Nephron progenitor cell (in vitro differentiated cells): Measurements from ENCODE around the gene NSUN4.

ENCODE experiments used
- DNase-seq: peaks from one replicate; pipeline ENCODE4 v3.0.0; 2021
- H3K27ac Mint-ChIP-seq: 2 replicates; pipeline ENCODE4 v1.8.0; 2021; ENCODE audit warnings: mild to moderate bottlenecking, moderate library complexity, mixed read lengths
- H3K27me3 Mint-ChIP-seq: 2 replicates; pipeline ENCODE4 v1.8.0; 2021; ENCODE audit warnings: mild to moderate bottlenecking, low read depth, mixed read lengths; ENCODE audit not compliant: poor library complexity
- H3K36me3 Mint-ChIP-seq: 2 replicates; pipeline ENCODE4 v1.8.0; 2021; ENCODE audit warnings: low read depth, mixed read lengths
- H3K4me1 Mint-ChIP-seq: 2 replicates; pipeline ENCODE4 v1.8.0; 2021; ENCODE audit warnings: mixed read lengths
- H3K4me3 Mint-ChIP-seq: 2 replicates; pipeline ENCODE4 v1.8.0; 2021; ENCODE audit warnings: mild to moderate bottlenecking, moderate library complexity, mixed read lengths
- H3K9me3 Mint-ChIP-seq: 2 replicates; pipeline ENCODE4 v1.8.0; 2021; ENCODE audit warnings: mild to moderate bottlenecking, moderate library complexity, mixed read lengths
- TF ChIP-seq, protein P1 (sequence below): fragments of 200-600 bp; sonication (generic); IDR thresholded peaks from 2 replicates; pipeline ENCODE4 v1.5.0; 2021; ENCODE audit warnings: antibody characterized with exemption

NSUN4 gene

GRCh38 chr1:46403916-46404315, 63.3 kb downstream of the NSUN4 start:
- Mint-ChIP-seq H3K4me1 (peaks cover 33% of the 10 kb centered on the region), H3K9me3 (no peaks in the 10 kb centered on the region), H3K4me3 (no peak overlapping the region), H3K27ac (no peak overlapping the region), H3K36me3 (no peaks in the 10 kb centered on the region), H3K27me3 (peaks cover 30% of the 10 kb centered on the region)
- DNase-seq: no peak
- TF ChIP-seq, protein P1, sequence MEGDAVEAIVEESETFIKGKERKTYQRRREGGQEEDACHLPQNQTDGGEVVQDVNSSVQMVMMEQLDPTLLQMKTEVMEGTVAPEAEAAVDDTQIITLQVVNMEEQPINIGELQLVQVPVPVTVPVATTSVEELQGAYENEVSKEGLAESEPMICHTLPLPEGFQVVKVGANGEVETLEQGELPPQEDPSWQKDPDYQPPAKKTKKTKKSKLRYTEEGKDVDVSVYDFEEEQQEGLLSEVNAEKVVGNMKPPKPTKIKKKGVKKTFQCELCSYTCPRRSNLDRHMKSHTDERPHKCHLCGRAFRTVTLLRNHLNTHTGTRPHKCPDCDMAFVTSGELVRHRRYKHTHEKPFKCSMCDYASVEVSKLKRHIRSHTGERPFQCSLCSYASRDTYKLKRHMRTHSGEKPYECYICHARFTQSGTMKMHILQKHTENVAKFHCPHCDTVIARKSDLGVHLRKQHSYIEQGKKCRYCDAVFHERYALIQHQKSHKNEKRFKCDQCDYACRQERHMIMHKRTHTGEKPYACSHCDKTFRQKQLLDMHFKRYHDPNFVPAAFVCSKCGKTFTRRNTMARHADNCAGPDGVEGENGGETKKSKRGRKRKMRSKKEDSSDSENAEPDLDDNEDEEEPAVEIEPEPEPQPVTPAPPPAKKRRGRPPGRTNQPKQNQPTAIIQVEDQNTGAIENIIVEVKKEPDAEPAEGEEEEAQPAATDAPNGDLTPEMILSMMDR: no peak

- H3K4me1 Mint-ChIP-seq: peaks cover 27% of the 10 kb centered on the region
- DNase-seq: no peak
- H3K27me3 Mint-ChIP-seq: peaks cover 27% of the 10 kb centered on the region
- H3K9me3 Mint-ChIP-seq: no peaks in the 10 kb centered on the region
- TF ChIP-seq, protein P1: no peak
- H3K27ac Mint-ChIP-seq: no peak overlapping the region
- no peak overlapping the region for H3K4me3 Mint-ChIP-seq
- no peaks in the 10 kb centered on the region for H3K36me3 Mint-ChIP-seq
Measured at GRCh38 chr1:46404482-46405196, 64.0 kb downstream of the NSUN4 start.

- peaks cover 22% of the 10 kb centered on the region for H3K27me3 Mint-ChIP-seq
- H3K4me3 Mint-ChIP-seq: no peak overlapping the region
- no peak for DNase-seq
- H3K4me1 Mint-ChIP-seq: peaks cover 24% of the 10 kb centered on the region
- no peak overlapping the region for H3K27ac Mint-ChIP-seq
- no peaks in the 10 kb centered on the region for H3K36me3 Mint-ChIP-seq
- TF ChIP-seq, protein P1: no peak
- H3K9me3 Mint-ChIP-seq: no peaks in the 10 kb centered on the region
Measured at GRCh38 chr1:46405197-46405555, 64.6 kb downstream of the NSUN4 start.

DNA sequence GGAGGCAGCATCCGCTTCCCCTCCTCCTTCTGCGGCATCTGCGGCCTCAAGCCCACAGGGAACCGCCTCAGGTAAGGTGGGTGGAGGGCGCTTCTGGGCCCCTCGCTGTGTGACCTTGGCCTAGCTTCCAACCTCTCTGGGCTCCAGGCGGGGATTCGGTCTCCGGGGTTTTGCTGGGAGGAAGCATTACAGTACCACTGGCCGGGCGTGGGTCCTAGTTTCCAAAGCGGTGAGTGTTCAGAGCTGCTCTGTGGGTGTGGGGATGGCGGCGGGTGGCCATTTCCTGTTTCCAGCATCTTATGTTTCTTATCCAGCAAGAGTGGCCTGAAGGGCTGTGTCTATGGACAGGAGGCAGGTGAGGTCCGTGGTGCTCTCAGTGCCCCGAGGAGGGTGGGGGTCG, 65.1 kb downstream of the NSUN4 start:
- Mint-ChIP-seq H3K4me1 (peaks cover 24% of the 10 kb centered on the region), H3K27ac (no peak overlapping the region), H3K27me3 (peaks cover 17% of the 10 kb centered on the region), H3K36me3 (no peaks in the 10 kb centered on the region), H3K4me3 (no peak overlapping the region), H3K9me3 (no peaks in the 10 kb centered on the region)
- DNase-seq: no peak
- TF ChIP-seq, protein P1: no peak

- peaks cover 24% of the 10 kb centered on the region for H3K4me1 Mint-ChIP-seq
- H3K27me3 Mint-ChIP-seq: peaks cover 17% of the 10 kb centered on the region
- DNase-seq: peak; percentile 25
- peak overlapping the region; percentile 48 for H3K4me3 Mint-ChIP-seq
- no peaks in the 10 kb centered on the region for H3K9me3 Mint-ChIP-seq
- H3K27ac Mint-ChIP-seq: no peak overlapping the region
- no peaks in the 10 kb centered on the region for H3K36me3 Mint-ChIP-seq
- TF ChIP-seq, protein P1: no peak
Measured at GRCh38 chr1:46406881-46407608, 66.4 kb downstream of the NSUN4 start.
